ENCODE measurements around the gene C10orf71.

The C10orf71 gene

DNA sequence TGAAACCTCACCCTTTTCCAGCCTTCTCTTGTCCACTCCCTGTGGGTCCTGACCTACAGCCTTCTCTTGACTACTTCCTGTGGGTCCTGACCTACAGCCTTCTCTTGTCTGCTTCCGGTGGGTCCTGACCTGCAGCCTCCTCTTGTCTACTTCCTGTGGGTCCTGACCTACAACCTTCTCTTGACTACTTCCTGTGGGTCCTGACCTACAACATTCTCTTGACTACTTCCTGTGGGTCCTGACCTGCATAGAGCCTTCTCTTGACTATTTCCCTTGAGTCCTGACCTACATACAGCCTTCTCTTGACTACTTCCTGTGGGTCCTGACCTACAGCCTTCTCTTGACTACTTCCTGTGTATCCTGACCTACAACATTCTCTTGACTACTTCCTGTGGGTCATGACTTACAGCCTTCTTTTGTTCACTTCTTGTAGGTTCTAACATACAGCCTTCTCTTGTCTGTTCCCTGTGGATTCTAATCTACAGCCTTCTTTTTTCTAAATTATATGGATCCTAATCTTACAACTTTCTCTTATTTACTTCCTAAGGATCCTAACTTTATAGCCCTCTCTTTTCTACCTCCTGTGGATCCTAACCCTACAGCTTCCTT, 36.5 kb downstream of the C10orf71 start:
- peak in 1 of 5 donors; percentile 29 for DNase-seq

DNA sequence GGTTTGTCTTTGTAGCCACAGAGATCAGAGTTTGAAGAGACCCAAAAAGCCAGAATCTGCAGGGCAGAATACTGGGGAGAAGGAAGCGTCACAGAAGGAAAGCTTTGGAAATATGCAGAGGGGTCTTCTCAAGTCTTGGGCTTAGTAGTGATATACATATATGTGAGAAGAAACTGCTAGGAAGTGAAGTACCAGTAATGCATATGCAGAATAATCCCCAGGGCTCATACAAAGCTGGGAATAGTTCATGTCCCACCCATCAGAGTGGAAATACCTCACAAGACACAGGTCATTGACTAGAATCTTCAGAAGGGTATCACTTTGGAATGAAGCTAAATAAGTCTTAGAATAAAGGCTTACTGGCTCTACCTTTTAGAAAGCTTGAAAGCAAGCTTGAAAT, 39.6 kb downstream of the C10orf71 start:
- DNase-seq = no peak

DNA sequence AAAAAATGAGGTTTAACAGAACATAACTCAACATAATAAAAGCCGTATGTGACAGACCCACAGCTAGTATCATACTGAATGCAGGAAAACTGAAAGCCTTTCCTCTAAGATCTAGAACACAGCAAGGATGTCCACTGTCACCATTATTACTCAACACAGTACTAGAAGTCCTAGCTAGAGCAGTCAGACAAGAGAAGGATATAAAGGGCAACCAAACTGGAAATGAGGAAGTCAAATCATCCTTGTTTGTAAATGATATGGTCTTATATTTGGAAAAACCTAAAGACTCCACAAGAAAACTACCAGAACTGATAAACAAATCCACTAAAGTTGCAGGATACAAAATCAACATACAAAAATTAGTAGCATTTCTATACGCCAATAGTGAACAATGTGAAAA, 45.9 kb downstream of the C10orf71 start:
- DNase-seq = no peak

DNA sequence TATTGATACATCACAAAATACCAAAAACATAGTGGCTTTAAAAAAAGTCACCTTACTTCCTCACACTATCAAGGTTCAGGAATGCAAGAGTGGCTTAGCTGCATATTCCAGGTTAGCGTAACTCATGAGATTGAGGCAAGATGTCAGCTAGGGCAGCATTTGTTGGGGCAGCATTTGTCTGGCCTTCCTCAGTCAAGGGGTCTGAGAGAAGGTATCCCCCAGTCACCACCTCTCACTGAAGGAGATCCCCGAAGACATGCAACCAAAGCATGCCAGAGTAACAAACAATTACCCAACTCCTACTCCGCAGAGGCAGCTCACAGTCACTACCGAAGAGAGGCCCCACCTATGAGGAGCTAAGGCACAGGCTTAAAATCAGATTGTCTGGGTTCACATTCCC, 48.4 kb downstream of the C10orf71 start:
- no peak for DNase-seq

DNA sequence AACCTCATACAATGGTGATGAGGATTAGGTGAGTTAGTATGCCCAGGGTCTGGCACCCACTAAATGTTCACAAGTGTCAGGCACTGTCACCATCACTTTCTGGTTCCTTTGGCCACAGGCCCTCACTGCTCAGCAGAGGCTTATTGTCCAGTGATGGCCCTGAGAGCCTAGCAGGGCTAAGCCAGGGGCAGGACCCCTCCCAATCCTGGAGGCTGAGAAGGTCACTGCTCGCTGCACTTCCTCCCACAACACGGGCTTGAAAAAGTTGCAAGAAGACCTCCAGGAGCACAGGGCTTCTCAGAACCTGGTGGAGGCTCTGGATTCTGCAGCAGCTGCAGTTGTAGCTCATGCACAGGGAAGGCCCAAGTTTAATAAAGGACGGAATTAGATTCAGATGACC, 48.9 kb downstream of the C10orf71 start:
- DNase-seq = no peak

DNA sequence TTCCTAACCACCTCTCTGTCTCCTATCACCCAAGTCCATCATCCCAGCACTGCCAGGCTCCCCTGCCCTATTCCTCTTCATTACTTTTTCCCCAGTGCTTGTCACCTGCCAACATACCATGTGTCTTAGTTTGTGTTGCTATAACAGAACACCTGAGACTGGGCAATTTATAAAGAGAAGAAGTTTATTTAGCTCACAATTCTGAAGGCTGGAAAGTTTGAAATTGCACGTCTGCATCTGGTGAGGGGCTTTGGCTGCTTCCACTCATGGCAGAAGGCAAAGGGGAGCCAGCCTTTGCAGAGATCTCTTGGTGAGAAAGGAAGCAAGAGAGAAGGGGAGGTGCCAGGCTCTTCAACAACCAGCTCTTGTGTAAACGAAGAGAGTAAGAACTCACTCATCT, 49.6 kb downstream of the C10orf71 start:
- DNase-seq = no peak

DNA sequence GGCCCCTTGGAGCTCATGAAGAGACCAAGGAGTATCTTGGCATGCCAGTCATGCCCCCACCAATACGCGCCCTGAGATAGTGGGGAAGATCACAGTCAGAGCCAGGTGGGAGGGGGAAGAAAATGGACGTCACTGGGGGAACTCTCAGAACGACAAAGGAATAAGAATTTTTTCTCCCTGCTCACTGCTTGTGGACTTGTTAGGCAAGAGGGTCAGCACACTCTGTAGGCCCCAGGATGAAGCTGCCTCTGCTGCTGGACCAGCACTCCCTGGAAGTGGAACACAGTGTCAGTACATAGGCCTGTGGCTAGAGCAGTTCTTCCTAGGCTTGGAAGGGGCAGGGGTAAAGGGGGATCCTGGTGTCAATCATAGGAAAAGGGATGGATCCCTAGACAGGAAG, 50.4 kb downstream of the C10orf71 start:
- no peak for DNase-seq

DNA sequence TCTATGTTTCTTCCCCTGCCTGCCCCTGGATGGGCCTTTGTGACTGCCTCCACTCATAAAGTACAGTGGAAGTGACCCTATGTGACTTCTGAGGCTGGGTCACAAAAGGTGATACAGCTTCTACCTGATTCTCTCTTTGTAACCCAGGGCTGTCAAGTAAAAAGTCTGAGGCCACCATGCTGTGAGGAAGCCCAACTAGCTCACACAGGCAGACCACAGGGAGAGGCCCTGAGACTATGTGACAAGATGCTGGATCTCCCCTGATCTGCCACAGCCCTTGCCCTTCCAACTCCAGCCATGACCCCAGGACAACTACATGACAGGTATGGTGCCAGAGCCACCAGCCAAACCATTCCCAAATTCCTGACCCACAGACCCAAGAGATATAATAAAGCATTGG, 51.2 kb downstream of the C10orf71 start:
- no peak for DNase-seq

DNA sequence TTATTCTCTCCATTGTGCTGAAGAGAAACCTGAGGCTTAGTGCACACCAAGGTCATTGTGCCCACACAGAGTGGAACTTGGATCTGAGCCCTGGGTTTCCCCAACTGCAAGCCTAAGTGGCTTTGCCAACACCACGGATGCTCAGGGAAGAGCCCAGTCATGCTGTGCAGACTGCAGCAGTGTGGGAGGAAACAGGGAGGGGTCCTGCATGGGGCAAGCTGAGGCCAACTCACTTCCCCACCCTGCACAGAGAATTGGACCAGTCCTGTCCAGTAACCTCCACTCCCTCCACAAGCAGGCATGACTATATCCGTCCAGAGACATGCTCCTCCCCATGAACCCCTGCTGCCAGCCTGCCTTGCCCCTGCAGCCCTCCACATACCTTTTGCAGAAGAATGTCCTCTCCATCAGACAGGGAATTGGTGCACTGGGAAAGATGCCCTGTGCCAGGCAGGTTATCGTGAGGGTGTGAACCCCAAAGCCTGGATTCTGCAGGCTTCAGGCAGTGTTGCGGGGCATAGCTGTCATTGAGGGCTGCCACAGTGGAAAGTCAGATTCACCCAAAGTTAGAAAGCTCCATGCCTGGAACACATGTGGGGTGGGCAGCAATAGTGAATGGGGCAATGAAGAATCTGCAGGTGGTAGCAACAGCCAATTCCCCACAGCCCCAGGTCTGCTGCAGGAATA, 52.0 kb downstream of the C10orf71 start:
- no peak for DNase-seq

DNA sequence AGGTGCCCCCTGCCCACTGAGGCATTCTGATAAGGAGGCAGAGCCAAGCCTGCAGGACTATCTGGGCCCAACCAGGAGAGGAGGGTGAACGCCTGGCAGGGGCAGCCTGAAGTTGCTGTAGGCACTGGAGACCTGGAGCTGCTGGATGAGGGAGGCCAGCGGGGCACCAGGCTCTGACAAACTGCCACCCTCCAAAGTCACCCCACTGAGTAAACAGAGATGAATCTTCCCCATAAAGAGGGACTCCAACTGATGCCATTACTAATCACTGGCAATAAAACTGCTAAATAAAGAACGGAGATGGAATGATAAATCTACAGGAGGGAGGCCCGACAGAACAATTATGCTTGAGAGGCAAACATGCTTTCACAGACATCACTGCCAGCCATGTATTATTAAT, 52.7 kb downstream of the C10orf71 start:
- DNase-seq = no peak

DNA sequence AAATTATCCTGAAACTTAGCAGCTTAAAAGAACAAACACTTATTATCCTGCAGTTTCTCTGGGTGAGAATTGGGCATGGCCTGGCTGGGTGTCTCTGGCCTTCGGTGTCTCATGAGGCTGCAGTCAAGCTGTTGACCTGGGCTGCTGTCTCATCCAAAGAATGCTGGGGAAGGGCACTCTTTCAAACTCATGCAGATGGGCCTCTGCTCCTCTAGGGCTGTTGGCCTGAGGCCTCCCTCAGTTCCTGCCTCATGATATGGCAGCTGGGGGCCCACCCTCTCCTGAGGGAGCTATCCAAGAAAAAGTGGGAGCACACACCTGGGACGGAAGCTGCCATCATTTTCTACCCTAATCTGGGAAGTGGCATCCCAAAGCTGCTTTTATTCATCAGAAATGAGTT, 53.4 kb downstream of the C10orf71 start:
- no peak for DNase-seq

DNA sequence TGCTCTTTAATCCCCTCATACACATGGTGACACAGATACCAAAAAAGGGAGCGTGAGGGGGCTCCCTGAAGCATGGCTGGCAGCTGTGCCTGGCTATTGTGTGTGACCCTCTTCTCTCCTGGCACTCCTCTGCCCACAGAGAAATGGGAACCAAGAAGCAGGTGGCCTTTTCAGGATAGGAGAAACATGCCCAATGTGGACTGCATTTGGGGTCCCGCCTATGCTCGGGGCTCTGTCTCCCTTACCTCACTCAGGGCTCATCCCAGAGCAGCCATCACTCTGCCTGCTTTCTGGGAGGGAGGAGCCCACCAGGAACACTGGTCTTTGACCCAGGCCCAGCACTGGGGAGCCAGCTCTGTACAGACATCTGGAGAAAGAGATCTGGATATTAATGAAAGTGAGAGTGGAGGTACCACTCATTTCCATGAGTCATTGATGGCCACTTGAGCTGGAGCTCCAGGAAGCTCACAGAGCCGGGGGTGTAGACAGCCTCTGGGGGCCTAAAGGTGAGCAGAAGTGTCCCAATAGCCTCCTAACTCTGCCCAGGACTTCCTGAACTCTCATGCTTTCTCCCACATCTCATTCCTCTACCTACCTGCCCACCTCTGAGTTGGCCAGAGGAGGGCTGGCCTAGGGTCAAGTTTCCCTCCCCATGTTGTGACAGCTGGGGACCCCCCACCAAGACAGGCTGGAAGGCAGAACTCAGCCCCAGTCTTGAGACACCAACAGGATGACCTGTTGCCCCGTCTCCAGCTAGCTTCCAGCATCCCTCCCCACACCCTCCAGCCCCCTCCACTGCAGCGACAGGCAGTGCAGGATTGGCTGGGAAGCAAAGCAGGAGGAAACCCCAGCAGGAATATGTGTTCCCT, 54.3 kb downstream of the C10orf71 start:
- no peak for DNase-seq

DNA sequence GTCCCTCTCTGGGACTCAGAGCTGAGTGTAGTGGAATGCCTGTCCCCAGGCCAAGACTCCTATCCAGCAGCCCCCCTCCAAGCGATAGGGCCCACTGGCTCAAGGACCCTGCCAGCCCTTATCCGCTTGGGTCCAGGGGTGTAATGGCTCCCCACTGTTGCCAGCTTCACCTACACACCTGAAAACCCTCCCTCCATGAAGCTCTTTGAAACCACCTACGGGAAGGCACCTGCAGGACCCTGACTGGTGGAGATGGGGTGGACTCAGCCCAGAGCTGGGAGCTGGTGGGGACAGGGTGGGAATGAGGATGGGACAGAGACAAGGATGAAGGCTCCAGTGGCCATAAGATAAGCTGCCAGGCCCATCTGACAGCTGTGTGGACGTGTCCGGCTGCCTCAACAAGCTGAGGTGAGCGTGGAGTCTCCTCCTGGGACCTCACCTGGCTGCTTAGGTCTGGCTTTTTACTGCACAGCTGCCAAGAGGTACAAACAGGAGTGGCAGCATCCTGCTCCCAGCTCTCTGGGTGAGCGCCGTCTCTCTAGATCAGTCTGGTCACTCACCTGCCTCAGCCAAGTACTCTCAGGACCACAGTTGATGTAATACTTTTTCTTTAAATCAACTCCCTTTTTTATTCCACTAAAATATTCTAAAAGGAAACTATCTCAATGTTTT, 55.1 kb downstream of the C10orf71 start:
- no peak for DNase-seq

DNA sequence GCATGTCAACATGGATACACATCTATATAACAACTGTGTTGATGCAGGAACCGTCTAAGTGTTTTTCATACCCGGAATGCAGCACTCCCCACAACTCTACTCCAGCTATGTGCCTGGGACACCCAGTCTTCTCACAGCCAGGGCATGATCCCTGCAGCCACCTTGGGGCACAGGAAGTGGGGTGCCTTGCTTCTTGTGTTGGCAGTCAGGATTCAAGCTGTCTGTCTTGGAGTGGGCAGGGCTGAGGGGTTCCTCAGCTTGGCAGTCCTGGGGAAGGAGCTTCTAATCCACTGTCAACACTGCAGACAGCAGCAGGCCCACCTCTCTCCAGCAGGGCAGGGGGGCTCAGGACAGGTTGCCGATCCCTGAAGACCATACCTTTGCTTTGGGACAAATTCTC, 55.6 kb downstream of the C10orf71 start:
- DNase-seq = no peak

DNA sequence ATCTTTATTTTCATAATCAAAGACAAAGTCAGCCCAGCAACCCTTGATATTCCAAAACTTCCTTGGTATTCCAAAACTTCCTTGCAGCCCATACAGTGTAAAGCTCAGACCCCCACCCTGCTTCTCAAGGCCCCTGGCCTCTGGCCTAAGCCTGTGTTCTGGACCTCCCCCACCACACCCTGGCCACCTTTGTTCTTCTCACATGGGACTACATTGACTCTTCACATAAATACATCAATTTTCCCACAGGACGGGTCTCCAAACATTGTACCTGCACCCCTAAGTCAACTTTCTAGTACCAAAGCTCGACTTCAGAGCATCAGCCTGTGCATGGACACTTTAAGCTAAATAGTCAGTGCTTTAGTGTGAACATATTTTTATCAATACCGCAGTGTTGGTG, 56.3 kb downstream of the C10orf71 start:
- no peak for DNase-seq

DNA sequence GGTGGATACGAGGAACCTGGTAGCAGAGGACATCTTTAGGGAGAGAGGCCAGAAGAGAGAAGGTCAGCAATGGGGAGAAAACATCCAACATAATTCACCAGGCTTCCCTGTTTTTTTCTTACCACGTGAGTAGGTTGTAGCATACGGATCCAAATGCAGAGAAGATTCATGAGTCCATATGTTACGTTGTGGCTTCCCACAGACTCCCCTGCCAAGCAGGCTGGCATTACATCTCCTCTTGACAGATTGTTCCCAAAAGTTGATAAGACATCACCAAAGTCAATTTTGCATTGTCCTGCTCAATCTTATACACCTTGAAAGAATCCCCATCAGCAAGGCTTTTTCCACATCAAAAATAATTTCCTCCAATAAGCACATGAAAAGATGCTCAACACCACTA, 57.2 kb downstream of the C10orf71 start:
- DNase-seq = no peak

DNA sequence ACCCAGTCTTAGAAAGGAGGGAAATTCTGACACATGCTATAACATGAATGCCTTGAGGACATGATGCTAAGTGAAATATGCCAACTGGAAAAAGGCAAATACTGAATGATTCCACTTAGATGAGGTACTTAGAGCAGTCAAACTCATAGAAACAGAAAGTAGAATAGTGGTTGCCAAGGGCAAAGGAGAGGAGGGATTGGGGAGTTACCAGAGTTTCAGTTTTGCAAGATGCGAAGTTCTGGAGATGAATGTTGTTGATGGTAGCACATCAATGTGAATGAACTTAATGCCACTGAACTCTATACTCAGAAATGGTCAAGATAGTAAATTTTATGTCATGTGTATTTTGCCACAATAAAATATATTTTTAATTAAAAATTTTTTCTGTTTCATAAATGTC, 58.0 kb downstream of the C10orf71 start:
- DNase-seq = peak in 1 of 5 donors; percentile 29

DNA sequence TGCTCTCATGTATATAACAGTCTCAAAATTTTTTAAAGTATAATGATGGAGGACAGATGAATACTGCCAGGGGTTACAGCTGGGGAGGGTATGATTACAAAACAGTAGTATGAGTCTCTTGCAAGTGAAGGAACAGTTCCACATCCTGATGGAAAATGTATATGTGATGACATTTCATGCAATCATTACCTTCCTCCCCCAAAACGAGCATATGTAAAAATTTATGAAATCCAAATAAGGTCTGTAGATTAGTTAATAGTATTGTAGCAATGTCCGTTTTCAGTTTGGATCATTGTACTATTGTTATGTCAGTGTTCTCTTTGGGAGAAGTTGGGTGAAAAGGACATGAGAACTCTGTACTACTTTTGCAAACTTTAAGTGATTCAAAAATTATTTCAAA, 58.9 kb downstream of the C10orf71 start:
- DNase-seq = no peak

DNA sequence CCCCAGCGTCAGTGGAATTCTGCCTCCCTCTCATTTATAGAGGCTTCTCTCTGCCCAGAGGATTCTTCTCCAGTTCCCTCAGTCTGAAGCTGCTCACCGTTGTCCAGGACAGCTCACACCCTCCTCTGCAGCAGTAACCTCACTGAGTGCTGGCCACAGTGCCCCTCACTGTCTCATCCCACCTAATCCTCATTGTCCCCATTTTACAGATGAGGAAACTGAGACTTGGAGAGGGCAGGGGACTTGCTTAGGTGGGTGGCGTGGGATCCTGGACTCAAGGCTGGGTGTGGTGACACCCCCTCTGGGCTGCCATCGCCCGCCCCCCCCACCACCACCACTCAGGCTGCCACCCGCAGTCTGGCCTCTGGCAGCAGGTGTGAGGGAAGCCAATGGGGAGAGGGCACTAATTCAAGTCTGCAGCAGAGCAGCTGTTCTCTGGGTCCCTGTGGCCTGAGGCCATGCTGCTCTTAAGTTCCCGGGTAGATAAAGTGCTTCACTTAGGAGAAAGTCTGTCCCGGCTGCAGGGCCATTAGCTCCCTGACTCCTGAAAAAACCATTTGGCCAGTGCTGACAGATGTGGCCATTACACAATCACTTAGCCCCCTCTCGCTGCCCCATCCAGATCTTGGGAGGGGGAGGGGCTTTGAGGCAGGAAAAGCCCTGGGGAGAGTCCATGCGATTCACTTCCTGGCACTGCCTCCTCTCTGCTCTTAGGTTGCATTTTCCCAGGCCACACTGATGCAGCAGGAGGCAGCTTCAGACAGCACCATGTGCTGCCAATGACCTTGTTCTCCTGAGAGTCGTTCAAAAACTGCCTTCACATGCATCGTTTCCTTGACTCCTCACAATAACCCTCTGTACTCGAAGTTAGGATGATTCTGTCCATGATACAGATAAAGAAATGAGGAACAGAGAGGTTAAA, 60.6 kb downstream of the C10orf71 start:
- no peak for DNase-seq

DNA sequence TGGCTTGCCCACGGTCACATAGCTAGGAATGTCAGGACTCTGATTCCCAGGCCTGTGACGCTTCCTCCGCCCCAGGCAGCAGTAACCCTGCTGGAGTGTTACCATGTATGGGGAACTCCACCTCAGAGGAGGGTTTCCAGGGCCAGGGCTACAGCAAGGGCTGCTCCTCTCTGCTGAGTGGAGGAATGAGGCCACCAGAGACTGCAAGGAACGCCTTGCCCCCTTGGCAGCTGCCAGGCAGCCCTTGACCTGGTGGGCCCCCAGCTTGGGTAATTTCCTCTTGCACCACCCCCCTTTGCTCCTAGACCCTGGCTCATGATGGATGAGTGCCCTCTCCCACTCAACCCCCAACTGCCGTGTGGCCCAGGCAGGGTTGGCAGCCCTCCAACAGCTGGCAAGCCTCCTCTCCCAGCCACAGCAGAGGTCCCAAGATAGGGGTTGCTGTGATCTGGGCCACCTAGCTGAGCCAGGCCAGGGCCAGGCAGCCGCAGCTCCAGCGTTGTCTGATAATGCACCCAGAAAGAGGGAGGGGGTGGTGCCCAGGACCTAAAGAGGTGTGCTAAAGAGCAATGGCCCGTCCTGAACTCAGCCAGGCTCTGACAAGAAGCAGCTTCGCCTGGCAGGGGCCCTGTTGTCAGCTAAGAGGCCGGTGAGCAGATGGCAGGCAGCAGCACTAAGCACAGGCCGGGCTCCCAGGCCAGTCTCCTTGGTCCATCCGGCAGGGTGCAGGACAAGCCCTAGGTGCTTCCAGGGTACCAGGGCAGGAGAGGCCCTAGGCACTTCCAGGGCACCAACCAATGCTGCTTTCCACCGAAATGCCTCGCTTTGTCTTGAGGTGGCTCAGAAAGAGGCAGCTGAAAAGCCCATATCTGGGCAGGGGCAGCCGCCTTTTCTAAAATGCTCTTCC, 61.6 kb downstream of the C10orf71 start:
- no peak for DNase-seq

DNA sequence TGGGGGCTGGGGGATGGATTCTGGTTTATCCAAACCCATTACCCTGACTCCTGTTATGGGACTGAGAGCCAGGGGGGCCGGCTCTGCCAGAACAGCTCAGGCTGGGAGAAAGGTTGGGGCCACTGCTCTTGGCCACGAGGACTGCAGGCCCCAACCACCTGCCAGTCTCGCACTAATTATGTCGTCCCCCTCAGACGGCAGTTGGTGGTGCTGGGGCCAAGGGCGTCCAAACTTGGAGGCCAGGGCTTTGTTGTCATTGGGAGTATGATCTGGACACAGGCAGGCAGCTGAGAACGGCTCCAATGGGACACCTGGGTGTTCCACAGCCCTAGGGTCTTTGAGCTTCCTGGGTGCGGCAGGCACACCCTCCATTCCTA, 62.2 kb downstream of the C10orf71 start:
- no peak for DNase-seq

All from T-helper 1 cell (primary cell).